Suprapubic skin (tissue), 4 donors: ENCODE data around the gene SOX5.

ENCODE experiments used
- EP300 ChIP-seq: sonication (generic); formaldehyde crosslinking; IDR thresholded peaks from one replicate; pipeline ENCODE4 v1.6.1; 2017; ENCODE audit warnings: antibody characterized with exemption
- POLR2A ChIP-seq, 2 donors: fragments of 450-650 bp; IDR thresholded peaks; one replicate each; pipeline ENCODE4 v1.6.1; 2017; ENCODE audit warnings: antibody characterized with exemption in 2 of 2, mild to moderate bottlenecking in 2 of 2, moderate library complexity in 2 of 2
- POLR2AphosphoS5 ChIP-seq, 3 donors: sonication (generic); formaldehyde crosslinking; IDR thresholded peaks; one replicate each; pipeline ENCODE4 v1.6.1; 2017; ENCODE audit warnings: antibody characterized with exemption in 3 of 3
- TF ChIP-seq, protein P1 (sequence below), 2 donors: fragments of 200-600 bp in 1 of 2; fragments of 450-650 bp in 1 of 2; sonication (generic) in 1 of 2; IDR thresholded peaks; one replicate each; pipeline ENCODE4 v1.5.1; 2016 to 2019; ENCODE audit warnings: antibody characterized with exemption in 2 of 2, mild to moderate bottlenecking in 1 of 2, moderate library complexity in 1 of 2

DNA sequence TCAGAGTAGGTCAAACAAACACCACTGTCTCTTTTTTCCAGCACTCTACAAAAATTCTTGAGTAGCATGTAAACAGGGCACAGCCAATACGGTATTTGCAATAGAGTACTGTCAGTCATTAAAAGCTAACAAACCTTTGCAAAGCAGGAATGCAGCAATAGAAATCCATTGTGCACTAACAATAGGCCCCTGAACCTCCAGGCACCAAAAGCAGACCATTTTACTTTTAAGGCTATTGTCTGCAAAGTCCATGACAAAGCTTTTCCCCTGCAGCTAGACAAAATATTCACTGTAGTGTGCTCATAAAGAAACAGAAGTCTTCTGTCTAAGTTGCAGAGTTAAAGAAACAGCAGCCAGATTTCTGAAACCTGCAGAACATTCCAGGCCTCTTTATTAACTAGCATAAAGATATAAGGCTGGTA, 191.9 kb downstream of the SOX5 start:
- TF ChIP-seq POLR2AphosphoS5 (IDR thresholded peaks at IDR 0.05), result no peak
- no peak for TF ChIP-seq POLR2A (IDR thresholded peaks at IDR 0.05)
- TF ChIP-seq, protein P1, sequence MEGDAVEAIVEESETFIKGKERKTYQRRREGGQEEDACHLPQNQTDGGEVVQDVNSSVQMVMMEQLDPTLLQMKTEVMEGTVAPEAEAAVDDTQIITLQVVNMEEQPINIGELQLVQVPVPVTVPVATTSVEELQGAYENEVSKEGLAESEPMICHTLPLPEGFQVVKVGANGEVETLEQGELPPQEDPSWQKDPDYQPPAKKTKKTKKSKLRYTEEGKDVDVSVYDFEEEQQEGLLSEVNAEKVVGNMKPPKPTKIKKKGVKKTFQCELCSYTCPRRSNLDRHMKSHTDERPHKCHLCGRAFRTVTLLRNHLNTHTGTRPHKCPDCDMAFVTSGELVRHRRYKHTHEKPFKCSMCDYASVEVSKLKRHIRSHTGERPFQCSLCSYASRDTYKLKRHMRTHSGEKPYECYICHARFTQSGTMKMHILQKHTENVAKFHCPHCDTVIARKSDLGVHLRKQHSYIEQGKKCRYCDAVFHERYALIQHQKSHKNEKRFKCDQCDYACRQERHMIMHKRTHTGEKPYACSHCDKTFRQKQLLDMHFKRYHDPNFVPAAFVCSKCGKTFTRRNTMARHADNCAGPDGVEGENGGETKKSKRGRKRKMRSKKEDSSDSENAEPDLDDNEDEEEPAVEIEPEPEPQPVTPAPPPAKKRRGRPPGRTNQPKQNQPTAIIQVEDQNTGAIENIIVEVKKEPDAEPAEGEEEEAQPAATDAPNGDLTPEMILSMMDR (IDR thresholded peaks at IDR 0.05), result no peak
- no peak for TF ChIP-seq EP300
